Measurements from ENCODE around the gene GAL3ST1.

- TF ChIP-seq CTCF (IDR thresholded peaks at IDR 0.05; ENCODE audit: control extremely low read depth in 1 of 3, insufficient read depth in 1 of 3, low read depth in 1 of 3, low read length in 3 of 3) (no peak), RFX5 (IDR thresholded peaks at IDR 0.05; ENCODE audit: borderline replicate concordance, low read depth, low read length) (no peak), POLR2AphosphoS5 (IDR thresholded peaks at IDR 0.05; ENCODE audit: low read depth, low read length) (no peak), TAF7 (optimal IDR thresholded peaks at IDR 0.05; ENCODE audit: borderline replicate concordance, low read depth, low read length) (no peak), POLR2A (IDR thresholded peaks at IDR 0.05; ENCODE audit: control extremely low read depth in 1 of 2, low read depth in 2 of 2, low read length in 2 of 2) (no peak), SUZ12 (IDR thresholded peaks at IDR 0.05; ENCODE audit: low read length) (no peak), USF2 (IDR thresholded peaks at IDR 0.05; ENCODE audit: low read length) (no peak), TAF1 (IDR thresholded peaks at IDR 0.05; ENCODE audit: low read depth, low read length) (no peak), NRF1 (IDR thresholded peaks at IDR 0.05; ENCODE audit: low read depth, low read length) (no peak), EZH2 (IDR thresholded peaks at IDR 0.05; ENCODE audit: low read depth, low read length, severe bottlenecking) (no peak), GTF2F1 (IDR thresholded peaks at IDR 0.05; ENCODE audit: borderline replicate concordance, low read depth, low read length) (no peak), RXRA (IDR thresholded peaks at IDR 0.05; ENCODE audit: insufficient read depth, low read depth, low read length) (no peak)
- TF ChIP-seq, protein P1, sequence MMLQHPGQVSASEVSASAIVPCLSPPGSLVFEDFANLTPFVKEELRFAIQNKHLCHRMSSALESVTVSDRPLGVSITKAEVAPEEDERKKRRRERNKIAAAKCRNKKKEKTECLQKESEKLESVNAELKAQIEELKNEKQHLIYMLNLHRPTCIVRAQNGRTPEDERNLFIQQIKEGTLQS (IDR thresholded peaks at IDR 0.05; ENCODE audit: insufficient read depth, low read depth, low read length) = no peak
These were observed 1.4 kb upstream of the GAL3ST1 start for GRCh38 chr22:30575859-30576258.

Data from H1 (cell line).